ENCODE data around the gene SCAMP5.

Gene SCAMP5

GRCh38 chr15:75030424-75030823 is 35.1 kb downstream of the SCAMP5 start:
- Histone ChIP-seq H3K4me3 (ENCODE audit: low read depth in 1 of 2, low read length in 1 of 2) (no peak overlapping the region), H3K27ac (peak overlapping the region; percentile 70), H3K4me1 (ENCODE audit: control insufficient read depth in 1 of 2, insufficient read depth in 1 of 2, low read depth in 1 of 2, low read length in 1 of 2) (peaks cover 10 to 15% of the 10 kb centered on the region in 2 experiments), H3K27me3 (no peaks in the 10 kb centered on the region), H3K9me3 (no peaks in the 10 kb centered on the region), H3K36me3 (no peaks in the 10 kb centered on the region)
- TF ChIP-seq CTCF (IDR thresholded peaks at IDR 0.05) = no peak

GRCh38 chr15:75031848-75032247 is 36.5 kb downstream of the SCAMP5 start:
- H3K4me1 ChIP-seq (ENCODE audit: control insufficient read depth in 1 of 2, insufficient read depth in 1 of 2, low read depth in 1 of 2, low read length in 1 of 2) = peaks cover 10 to 12% of the 10 kb centered on the region in 2 experiments
- no peaks in the 10 kb centered on the region for H3K36me3 ChIP-seq
- no peak overlapping the region for H3K4me3 ChIP-seq (ENCODE audit: low read depth in 1 of 2, low read length in 1 of 2)
- H3K9me3 ChIP-seq = no peaks in the 10 kb centered on the region
- TF ChIP-seq CTCF (IDR thresholded peaks at IDR 0.05) = no peak
- H3K27me3 ChIP-seq = no peaks in the 10 kb centered on the region
- peak overlapping the region; percentile 9 for H3K27ac ChIP-seq

DNA sequence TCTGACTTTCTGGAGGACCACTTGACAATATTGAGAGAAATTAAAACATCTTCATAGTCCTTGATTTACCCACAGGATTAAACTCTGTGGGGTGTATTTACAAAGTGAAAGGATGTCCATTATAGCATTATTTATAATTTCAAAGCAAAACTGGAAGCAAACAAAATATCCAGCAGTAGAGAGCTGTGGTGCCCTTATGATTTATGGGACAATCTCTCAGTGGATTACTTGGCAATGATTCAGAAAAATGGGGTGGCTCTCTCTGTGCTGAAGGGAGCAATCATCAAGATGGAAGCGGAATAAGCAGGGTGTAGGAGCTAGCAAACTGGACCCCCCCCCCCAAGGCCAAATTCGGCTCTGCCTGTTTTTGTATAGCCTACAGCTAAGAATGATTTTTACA is 37.0 kb downstream of the SCAMP5 start:
- TF ChIP-seq CTCF (IDR thresholded peaks at IDR 0.05) = no peak
- H3K9me3 ChIP-seq = no peaks in the 10 kb centered on the region
- no peaks in the 10 kb centered on the region for H3K36me3 ChIP-seq
- H3K4me3 ChIP-seq (ENCODE audit: low read depth in 1 of 2, low read length in 1 of 2) = no peak overlapping the region
- H3K27ac ChIP-seq = no peak overlapping the region
- peaks cover 11 to 12% of the 10 kb centered on the region in 2 experiments for H3K4me1 ChIP-seq (ENCODE audit: control insufficient read depth in 1 of 2, insufficient read depth in 1 of 2, low read depth in 1 of 2, low read length in 1 of 2)
- H3K27me3 ChIP-seq = no peaks in the 10 kb centered on the region

- H3K4me3 ChIP-seq (ENCODE audit: low read depth in 1 of 2, low read length in 1 of 2) = no peak overlapping the region
- H3K9me3 ChIP-seq = no peaks in the 10 kb centered on the region
- no peak for TF ChIP-seq CTCF (IDR thresholded peaks at IDR 0.05)
- peaks cover 16 to 20% of the 10 kb centered on the region in 2 experiments for H3K4me1 ChIP-seq (ENCODE audit: control insufficient read depth in 1 of 2, insufficient read depth in 1 of 2, low read depth in 1 of 2, low read length in 1 of 2)
- no peaks in the 10 kb centered on the region for H3K27me3 ChIP-seq
- no peak overlapping the region for H3K27ac ChIP-seq
- no peaks in the 10 kb centered on the region for H3K36me3 ChIP-seq
These were observed 38.4 kb downstream of the SCAMP5 start for GRCh38 chr15:75033809-75034208.

- Histone ChIP-seq H3K27me3 (no peaks in the 10 kb centered on the region), H3K27ac (no peak overlapping the region), H3K9me3 (no peaks in the 10 kb centered on the region), H3K36me3 (no peaks in the 10 kb centered on the region), H3K4me1 (ENCODE audit: control insufficient read depth in 1 of 2, insufficient read depth in 1 of 2, low read depth in 1 of 2, low read length in 1 of 2) (peaks cover 12 to 16% of the 10 kb centered on the region in 2 experiments), H3K4me3 (ENCODE audit: low read depth in 1 of 2, low read length in 1 of 2) (no peak overlapping the region)
- TF ChIP-seq CTCF (IDR thresholded peaks at IDR 0.05) = no peak
These were observed 39.3 kb downstream of the SCAMP5 start for GRCh38 chr15:75034615-75035014.

GRCh38 chr15:75036212-75036616 is 40.9 kb downstream of the SCAMP5 start:
- no peak for TF ChIP-seq CTCF (IDR thresholded peaks at IDR 0.05)
- Histone ChIP-seq H3K27me3 (no peaks in the 10 kb centered on the region), H3K9me3 (no peaks in the 10 kb centered on the region), H3K4me3 (ENCODE audit: low read depth in 1 of 2, low read length in 1 of 2) (no peak overlapping the region), H3K27ac (no peak overlapping the region), H3K36me3 (no peaks in the 10 kb centered on the region), H3K4me1 (ENCODE audit: control insufficient read depth in 1 of 2, insufficient read depth in 1 of 2, low read depth in 1 of 2, low read length in 1 of 2) (peaks cover 6 to 8% of the 10 kb centered on the region in 2 experiments)
